H7 (cell line): Measurements from ENCODE around the gene SDK1. TPM values are rescaled to one million over a fixed set of nuclear protein-coding genes. Genes with fewer than 3 reads are reported as not detected.

Experiments
- DNase-seq: peaks from one replicate; pipeline ENCODE4 v3.0.0; 2012
- H3K27me3 ChIP-seq: 2 replicates; pipeline ENCODE4 v1.6.0; 2011; ENCODE audit warnings: mild to moderate bottlenecking, low read length; ENCODE audit not compliant: control insufficient read depth, insufficient read depth
- H3K36me3 ChIP-seq: replicated peaks from 2 replicates; pipeline ENCODE4 v1.5.1; 2011; ENCODE audit warnings: low read length; ENCODE audit not compliant: control insufficient read depth, insufficient read depth
- H3K4me3 ChIP-seq: 2 replicates; pipeline ENCODE4 v1.5.1; 2011; ENCODE audit warnings: low read depth, mild to moderate bottlenecking, control low read depth, low read length, moderate library complexity; ENCODE audit not compliant: insufficient read depth
- total RNA-seq: library from RNA; depleted of rRNA; stranded (reverse); fragments of >200 nt; shearing (Covaris generic); gene quantifications from 2 replicates; pipeline ENCODE4 v1.2.3, GENCODE V29; 2014

The SDK1 gene
- total RNA-seq, 1 experiment from 2014 or later: 2.4 TPM

DNA sequence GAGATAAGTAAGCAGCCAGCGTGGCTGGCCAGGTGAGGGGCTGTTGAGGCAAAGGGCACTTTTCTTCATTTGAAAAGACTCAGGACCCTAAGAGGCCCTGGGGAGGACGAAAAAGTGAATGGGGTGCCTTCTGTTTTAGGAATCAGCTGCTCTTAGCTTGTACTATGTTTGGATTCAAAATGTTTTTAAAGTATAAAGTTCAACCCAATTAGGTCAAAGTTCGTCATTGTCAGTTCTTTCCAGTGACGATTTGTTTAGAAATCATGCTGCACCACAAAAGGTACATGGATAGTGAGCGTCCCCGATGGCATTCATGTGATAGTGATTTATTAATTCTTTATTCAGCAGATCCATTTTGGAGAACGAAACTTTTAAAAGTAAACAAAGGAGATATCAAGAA is 338.2 kb downstream of the SDK1 start:
- Histone ChIP-seq H3K27me3 (no peaks in the 10 kb centered on the region), H3K36me3 (no peaks in the 10 kb centered on the region), H3K4me3 (no peak overlapping the region)
- no peak for DNase-seq

DNA sequence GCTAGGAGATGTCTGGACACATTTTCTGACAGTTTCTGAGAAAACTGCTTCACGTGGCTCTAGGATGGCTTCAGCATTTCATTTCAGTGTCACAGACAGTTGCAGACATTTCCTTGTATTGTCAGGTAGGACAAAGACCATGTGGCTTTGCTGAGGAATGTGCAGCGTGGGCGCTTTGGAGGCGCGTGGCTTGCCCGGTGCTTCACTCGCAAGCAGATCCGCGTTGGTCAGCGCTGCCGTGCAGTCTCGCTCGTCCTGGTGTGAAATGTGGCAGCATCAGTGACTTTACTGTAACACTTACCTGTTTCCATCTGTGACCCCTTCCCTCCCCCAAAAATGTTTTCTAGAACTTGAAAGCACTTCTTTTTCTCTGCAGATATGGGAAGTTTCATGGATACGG is 340.5 kb downstream of the SDK1 start:
- Histone ChIP-seq H3K27me3 (no peaks in the 10 kb centered on the region), H3K36me3 (no peaks in the 10 kb centered on the region), H3K4me3 (no peak overlapping the region)
- no peak for DNase-seq

DNA sequence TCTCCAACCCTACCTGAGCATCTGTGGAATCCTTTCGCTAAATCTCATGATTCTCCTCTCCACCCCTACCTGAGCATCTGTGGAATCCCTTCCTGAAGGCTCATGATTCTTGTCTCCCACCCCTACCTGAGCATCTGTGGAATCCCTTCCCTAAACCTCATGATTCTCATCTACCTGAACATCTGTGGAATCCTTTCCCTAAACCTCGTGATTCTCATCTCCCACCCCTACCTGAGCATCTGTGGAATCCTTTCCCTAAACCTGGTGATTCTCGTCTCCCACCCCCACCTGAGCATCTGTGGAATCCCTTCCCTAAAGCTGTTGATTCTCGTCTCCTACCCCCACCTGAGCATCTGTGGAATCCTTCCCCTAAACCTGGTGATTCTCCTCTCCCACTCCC is 342.0 kb downstream of the SDK1 start:
- DNase-seq: no peak
- no peaks in the 10 kb centered on the region for H3K27me3 ChIP-seq
- no peak overlapping the region for H3K4me3 ChIP-seq
- H3K36me3 ChIP-seq: no peaks in the 10 kb centered on the region

DNA sequence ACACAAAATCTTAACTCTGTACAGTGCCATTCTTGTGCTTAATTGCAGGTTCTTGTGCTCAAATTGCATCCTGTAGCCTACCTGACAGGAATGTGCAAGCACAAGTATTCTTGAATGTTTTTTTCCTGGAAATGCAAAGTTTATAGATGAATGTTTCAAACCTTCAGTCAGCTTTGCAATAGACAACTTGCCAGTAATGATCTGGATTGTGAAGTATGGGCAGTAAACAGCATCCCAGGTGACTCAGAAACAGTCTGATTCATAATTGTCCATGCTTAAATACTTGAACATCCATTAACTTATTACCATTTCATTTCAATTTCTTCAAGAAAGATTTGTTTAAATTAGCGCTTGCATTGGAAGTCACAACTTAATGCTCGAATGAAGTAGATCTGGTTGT is 347.2 kb downstream of the SDK1 start:
- no peaks in the 10 kb centered on the region for H3K36me3 ChIP-seq
- no peak overlapping the region for H3K4me3 ChIP-seq
- DNase-seq: no peak
- no peaks in the 10 kb centered on the region for H3K27me3 ChIP-seq

DNA sequence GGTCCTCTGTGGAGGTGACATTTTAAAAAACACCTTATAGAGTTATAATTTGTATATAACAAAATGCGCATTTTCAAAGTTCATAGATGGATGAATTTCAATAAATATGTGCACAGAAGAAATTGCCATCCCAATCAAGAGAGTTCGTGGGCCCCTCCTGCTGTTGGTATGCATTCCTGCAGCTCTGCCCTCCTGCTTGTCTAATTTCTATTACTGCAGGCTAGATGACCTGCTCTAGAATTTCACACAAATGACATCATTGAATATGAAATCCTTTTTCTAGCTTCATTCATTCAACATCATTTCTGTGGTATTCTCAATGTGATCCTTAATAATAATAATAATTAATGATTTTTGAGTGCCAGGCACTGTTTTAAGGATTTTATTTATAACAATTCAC is 348.2 kb downstream of the SDK1 start:
- no peak for DNase-seq
- Histone ChIP-seq H3K27me3 (no peaks in the 10 kb centered on the region), H3K4me3 (no peak overlapping the region), H3K36me3 (no peaks in the 10 kb centered on the region)

DNA sequence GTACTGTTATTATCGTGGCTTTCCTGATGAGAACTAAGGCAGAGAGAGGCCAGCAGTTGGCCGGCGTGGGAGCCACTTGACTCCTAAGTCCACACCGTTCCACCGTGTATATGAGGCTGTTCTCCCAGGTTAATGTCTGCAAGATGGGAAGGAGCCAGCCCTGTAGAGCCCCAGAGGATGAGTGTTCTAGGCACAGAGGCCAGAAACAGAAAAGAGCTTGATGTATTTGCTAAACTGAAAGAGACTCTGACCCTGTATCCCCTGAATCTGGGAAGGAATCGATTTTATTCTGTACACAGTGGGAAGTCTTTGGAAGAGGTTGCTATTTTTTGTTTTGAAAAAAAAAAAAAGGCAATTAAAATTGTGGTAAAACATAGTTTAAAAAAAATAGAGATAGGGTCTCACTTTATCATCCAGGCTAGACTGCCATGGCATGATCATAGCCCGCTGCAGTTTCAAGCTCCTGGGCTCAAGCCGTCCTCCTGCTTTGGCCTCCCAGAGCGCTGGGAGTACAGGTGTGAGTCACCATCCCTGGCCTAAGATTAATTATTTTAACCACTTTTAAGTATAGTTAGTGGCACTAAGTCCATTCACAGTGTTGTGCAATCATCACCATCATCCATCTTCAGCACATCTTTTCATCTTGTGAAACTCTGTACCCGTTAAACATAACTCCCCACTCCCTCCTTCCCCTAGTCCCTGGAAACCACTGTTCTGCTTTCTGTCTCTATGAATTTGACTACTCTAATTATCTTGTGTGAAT is 348.8 kb downstream of the SDK1 start:
- Histone ChIP-seq H3K27me3 (no peaks in the 10 kb centered on the region), H3K36me3 (no peaks in the 10 kb centered on the region), H3K4me3 (no peak overlapping the region)
- no peak for DNase-seq

DNA sequence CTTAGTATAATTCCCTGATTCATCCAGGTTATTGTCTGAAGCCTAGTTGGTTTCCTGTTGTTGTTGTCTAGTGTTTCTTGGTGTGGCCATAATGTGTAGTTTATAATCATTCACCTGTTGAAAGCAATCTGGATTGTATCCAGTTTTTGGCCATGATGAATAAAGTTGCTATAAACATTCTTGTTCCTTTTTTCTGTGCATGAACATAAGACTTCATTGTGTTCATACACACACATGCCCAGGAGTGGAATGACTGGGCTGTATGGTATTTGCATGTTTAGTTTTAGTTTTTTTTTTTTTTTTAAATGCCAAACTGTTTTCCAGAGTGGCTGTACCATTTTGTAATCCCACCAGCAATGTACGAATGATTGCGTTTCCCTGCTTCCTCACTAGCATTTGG is 349.8 kb downstream of the SDK1 start:
- no peak for DNase-seq
- no peaks in the 10 kb centered on the region for H3K36me3 ChIP-seq
- H3K4me3 ChIP-seq: no peak overlapping the region
- no peaks in the 10 kb centered on the region for H3K27me3 ChIP-seq

DNA sequence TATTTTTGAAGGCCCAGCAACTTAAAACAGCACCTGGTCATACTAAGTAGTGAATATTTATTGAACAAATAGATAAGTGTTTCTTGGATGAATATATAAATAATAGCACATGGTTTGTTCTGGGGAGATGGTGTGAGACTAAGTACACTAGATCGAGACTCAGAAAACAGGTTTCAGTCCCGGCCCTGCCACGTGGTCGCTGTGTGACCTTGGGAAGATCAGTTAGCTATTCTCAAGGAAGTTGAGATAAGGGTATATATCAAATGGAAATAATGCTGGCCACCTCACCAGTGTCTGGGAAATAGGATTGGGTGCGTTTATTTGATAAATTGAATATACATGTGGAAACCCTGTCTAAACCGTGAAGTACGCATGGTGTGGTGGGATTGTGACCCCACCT is 354.6 kb downstream of the SDK1 start:
- Histone ChIP-seq H3K36me3 (no peaks in the 10 kb centered on the region), H3K27me3 (no peaks in the 10 kb centered on the region), H3K4me3 (no peak overlapping the region)
- DNase-seq: no peak

DNA sequence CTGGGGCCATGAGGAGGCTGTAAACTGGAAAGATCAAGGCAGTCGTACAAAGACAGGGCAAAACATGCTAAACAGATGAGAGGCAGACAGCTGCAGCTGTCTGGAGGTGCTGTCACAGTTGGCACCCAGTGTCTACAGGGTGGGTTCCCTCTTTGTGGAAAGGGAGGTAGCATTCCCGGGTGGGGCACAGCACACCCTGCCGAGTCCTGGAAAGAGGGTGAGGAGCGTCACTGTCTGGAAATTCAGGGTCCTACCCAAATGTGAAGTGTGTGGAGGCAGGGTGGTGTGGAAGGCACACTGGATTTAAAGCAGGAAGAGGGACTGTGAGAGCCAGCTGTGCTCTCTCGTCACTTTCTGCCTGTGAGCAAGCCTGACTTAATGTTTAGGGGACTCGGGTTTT is 356.2 kb downstream of the SDK1 start:
- DNase-seq: no peak
- Histone ChIP-seq H3K27me3 (no peaks in the 10 kb centered on the region), H3K36me3 (no peaks in the 10 kb centered on the region)

DNA sequence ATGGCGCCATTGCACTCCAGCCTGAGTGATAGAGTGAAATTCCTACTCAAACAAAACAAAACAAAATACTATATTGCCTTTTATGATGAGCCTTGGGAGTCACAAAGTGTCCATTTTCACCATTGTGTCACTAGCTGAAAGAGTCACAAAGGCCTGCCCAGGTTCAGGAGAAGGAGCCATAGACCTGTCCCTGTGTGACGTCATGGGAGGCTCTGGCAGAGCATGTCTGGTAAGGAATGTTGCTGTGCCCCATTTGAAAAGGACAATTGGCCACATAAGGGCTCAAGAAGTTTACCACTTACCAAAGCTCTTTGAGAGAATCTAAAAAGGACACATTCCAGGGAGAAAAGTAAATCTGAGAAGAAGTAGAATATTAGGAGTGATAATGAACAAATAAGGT is 367.7 kb downstream of the SDK1 start:
- no peaks in the 10 kb centered on the region for H3K36me3 ChIP-seq
- DNase-seq: no peak
- no peak overlapping the region for H3K4me3 ChIP-seq
- H3K27me3 ChIP-seq: no peaks in the 10 kb centered on the region

More for the DNA sequence above, 356.2 kb downstream of the SDK1 start:
- H3K4me3 ChIP-seq: no peak overlapping the region

DNA sequence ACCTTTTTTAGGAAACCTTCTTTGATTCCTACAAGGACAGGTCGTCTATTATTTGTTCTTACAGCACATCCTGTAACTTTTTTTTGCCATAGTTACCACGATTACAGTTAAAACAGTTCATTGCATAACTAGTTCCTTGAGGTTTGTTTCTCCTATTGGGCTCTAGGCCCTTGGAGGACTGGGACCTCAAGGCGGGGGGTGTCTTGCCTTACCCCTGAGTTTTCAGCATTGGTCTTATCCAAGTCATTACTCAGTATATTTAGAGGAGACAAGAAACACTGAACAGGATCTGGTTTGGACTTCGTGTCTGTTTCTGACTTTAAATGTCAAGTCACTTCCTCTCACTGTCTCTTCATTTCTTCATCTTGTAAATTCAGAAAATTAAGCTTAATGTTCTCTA is 369.8 kb downstream of the SDK1 start:
- Histone ChIP-seq H3K27me3 (no peaks in the 10 kb centered on the region), H3K36me3 (no peaks in the 10 kb centered on the region), H3K4me3 (no peak overlapping the region)
- no peak for DNase-seq

DNA sequence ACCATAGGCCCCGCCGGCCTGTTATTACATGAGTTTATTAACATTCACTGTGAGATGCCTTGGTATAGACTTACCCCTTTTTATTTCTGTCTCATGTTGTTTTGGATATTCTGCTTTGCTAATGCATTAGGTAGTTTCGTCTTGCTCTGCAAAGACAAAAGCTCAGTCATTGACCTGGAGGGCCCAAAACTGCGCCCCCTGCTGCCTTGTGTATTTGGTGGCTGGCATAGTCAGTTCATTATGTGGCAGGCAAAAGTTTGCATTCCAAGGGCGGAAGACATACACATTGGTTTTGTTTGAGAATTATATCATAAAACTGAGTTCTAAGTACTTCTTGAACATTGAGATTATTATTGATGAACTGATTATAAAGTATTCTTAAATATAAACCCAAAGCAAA is 372.5 kb downstream of the SDK1 start:
- Histone ChIP-seq H3K4me3 (no peak overlapping the region), H3K36me3 (no peaks in the 10 kb centered on the region)
- DNase-seq: peak; percentile 51

DNA sequence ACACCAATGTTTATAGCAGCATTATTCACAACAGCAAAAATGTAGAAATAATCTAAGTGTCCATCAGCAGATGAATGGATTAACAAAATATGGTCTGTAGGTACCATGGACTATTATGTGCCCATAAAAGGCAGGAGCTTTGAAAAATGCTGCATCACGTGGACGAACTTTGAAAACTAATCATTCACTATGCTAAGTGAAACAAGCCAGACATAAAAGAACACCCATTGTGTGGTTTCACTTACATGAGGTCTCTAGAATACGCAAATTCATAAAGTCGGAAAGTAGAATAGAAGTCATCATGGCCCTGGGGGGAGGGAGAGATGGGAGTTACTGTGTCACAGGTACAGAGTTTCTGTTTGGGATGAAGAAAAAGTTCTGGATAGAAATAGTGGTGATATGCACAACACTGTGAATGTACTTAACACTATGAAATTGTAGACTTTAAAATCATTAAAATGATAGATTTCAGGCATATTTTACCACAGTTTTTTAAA is 377.3 kb downstream of the SDK1 start:
- DNase-seq: no peak
- no peak overlapping the region for H3K4me3 ChIP-seq
- H3K27me3 ChIP-seq: no peaks in the 10 kb centered on the region
- H3K36me3 ChIP-seq: no peaks in the 10 kb centered on the region

More for the DNA sequence above, 372.5 kb downstream of the SDK1 start:
- no peaks in the 10 kb centered on the region for H3K27me3 ChIP-seq

DNA sequence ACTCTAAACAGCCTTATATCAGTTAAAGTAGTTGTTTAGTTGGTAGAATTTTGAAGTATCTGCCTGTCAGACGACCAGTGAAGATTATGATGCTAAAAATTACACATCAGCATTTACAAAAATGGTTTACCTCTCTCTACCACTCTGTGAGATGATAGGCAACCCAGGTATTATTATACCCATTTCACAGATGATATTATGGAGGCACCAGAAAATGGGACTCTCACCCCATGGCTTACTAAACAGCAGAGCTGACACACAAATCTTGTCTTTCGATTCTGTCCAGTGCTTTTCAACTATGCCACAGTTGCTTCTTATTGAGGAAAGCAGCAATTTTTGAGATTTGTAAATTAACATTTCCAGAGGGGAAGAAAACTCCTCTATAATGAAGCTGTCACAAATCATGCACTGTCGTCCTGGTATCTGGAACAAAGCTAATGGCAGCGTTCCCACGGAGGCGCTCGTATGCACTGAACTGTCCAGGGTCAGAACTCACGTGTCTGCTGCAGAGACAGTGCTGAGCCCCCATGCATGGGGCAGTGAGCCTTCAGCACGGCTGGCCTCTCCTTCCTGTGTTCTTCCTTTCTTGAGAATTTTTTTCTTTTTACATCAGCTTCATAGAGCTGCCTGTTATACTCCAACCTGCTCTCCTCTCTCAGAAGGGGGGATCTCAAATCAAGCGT is 381.1 kb downstream of the SDK1 start:
- H3K27me3 ChIP-seq: no peaks in the 10 kb centered on the region
- H3K36me3 ChIP-seq: no peaks in the 10 kb centered on the region
- no peak for DNase-seq
- no peak overlapping the region for H3K4me3 ChIP-seq
